HepG2 (cell line): Measurements from ENCODE around the gene METTL1. TPM values are rescaled to one million over a fixed set of nuclear protein-coding genes. Genes with fewer than 3 reads are reported as not detected.

ENCODE experiments used
- ATAC-seq: fragments of 200-7000 bp; cut with Tn5 transposase; 3 replicates; pipeline ENCODE4 v1.9.1; 2020; ENCODE audit warnings: mild to moderate bottlenecking, moderate library complexity
- BruUV-seq: library from RNA; stranded (reverse); fragments of 400-500 nt; replicated peaks from 2 replicates; lab custom pipeline; 2021; lab: Mats Ljungman, UMichigan
- CTCF ChIA-PET: fragments of 300-600 bp; formaldehyde crosslinking; extraction: SDS; loops from one replicate; lab custom pipeline; 2021; ENCODE audit warnings: low total read pairs, inconsistent platforms, low intra/inter-chr PET ratio; lab: Yijun Ruan, JAX
- POLR2A ChIA-PET: fragments of 350-600 bp; sonication (Branson Sonifier 250); formaldehyde crosslinking; loops from one replicate; lab custom pipeline; 2020; ENCODE audit warnings: antibody characterized with exemption, inconsistent platforms; lab: Yijun Ruan, JAX
- DNase-seq: peaks from one replicate; pipeline ENCODE4 v3.0.0-alpha.2; 2015; ENCODE audit warnings: low spot score
- FAIRE-seq: peaks from 3 replicates; lab custom pipeline; 2011; peaks lifted over from hg19 to GRCh38; lab: Jason Lieb, UNC
- H2AFZ ChIP-seq: one replicate; pipeline ENCODE4 v1.6.1; 2011; ENCODE audit warnings: low read length, inconsistent platforms
- H3K27ac ChIP-seq: fragments of 300-600 bp; 3 replicates; pipeline ENCODE4 v1.8.0; 2011; ENCODE audit warnings: mixed run types, mild to moderate bottlenecking, mixed read lengths, low read length, inconsistent platforms; ENCODE audit not compliant: insufficient read depth; ENCODE audit errors: extremely low read length
- H3K27me3 ChIP-seq, 2 experiments: fragments of 200-600 bp in 1 of 2; 2 replicates in 1 of 2; 3 replicates in 1 of 2; pipeline versions ENCODE4 v1.6.0 to v1.8.0; 2011; ENCODE audit warnings: low read length in 2 of 2, mild to moderate bottlenecking in 2 of 2, moderate library complexity in 2 of 2, inconsistent platforms in 1 of 2; ENCODE audit not compliant: insufficient read depth in 2 of 2, control insufficient read depth in 1 of 2
- H3K36me3 ChIP-seq, 2 experiments: fragments of 200-600 bp in 1 of 2; replicated peaks in 1 of 2; 2 replicates in 1 of 2; 3 replicates in 1 of 2; pipeline versions ENCODE4 v1.5.1 to v1.8.0; 2011; ENCODE audit warnings: low read length in 2 of 2, inconsistent platforms in 1 of 2; ENCODE audit not compliant: insufficient read depth in 2 of 2, control insufficient read depth in 1 of 2
- H3K4me1 ChIP-seq: 2 replicates; pipeline ENCODE4 v1.5.1; 2012; ENCODE audit warnings: low read length, inconsistent platforms; ENCODE audit not compliant: insufficient read depth
- H3K4me2 ChIP-seq: 2 replicates; pipeline ENCODE4 v1.6.0; 2011; ENCODE audit warnings: low read depth, low read length, inconsistent platforms
- H3K4me3 ChIP-seq, 3 experiments: fragments of 200-600 bp in 1 of 3; sonication (generic), shearing (Covaris generic) in 1 of 3; replicated peaks in 1 of 3; 2 replicates each; pipeline ENCODE4 v1.5.1; 2011 to 2016; ENCODE audit warnings: low read length in 3 of 3, inconsistent platforms in 2 of 3, low read depth in 2 of 3, mild to moderate bottlenecking in 2 of 3, control low read depth in 1 of 3, mixed read lengths in 1 of 3; ENCODE audit not compliant: insufficient read depth in 1 of 3
- H3K79me2 ChIP-seq: one replicate; pipeline ENCODE4 v1.6.1; 2011; ENCODE audit warnings: low read length, inconsistent platforms; ENCODE audit not compliant: insufficient read depth
- H3K9ac ChIP-seq: 2 replicates; pipeline ENCODE4 v1.6.0; 2011; ENCODE audit warnings: mild to moderate bottlenecking, low read depth, low read length, inconsistent platforms; ENCODE audit not compliant: insufficient read depth
- H3K9me3 ChIP-seq: 2 replicates; pipeline ENCODE4 v1.5.1; 2012; ENCODE audit warnings: mild to moderate bottlenecking, low read length
- H4K20me1 ChIP-seq: 2 replicates; pipeline ENCODE4 v1.6.0; 2011; ENCODE audit warnings: inconsistent platforms, mild to moderate bottlenecking, low read length, moderate library complexity; ENCODE audit not compliant: insufficient read depth
- FOXJ3 ChIP-seq: sonication (generic); formaldehyde crosslinking; IDR thresholded peaks from 2 replicates; pipeline ENCODE4 v1.4.0; 2020; ENCODE audit warnings: missing genetic modification reagents, mild to moderate bottlenecking, borderline replicate concordance
- HOXA3 ChIP-seq: sonication (generic); formaldehyde crosslinking; IDR thresholded peaks from 2 replicates; pipeline ENCODE4 v1.5.0; 2020; ENCODE audit warnings: missing genetic modification reagents
- MZF1 ChIP-seq: sonication (generic); formaldehyde crosslinking; IDR thresholded peaks from 2 replicates; pipeline ENCODE4 v1.8.1; 2023; ENCODE audit warnings: mild to moderate bottlenecking, missing genetic modification reagents, borderline replicate concordance
- PHF8 ChIP-seq: sonication (generic); formaldehyde crosslinking; IDR thresholded peaks from 2 replicates; pipeline ENCODE4 v1.5.0; 2020; ENCODE audit warnings: missing genetic modification reagents
- SATB2 ChIP-seq: sonication (generic); formaldehyde crosslinking; IDR thresholded peaks from 2 replicates; pipeline ENCODE4 v1.5.0; 2020; ENCODE audit warnings: missing genetic modification reagents
- SNAI1 ChIP-seq: sonication (generic); formaldehyde crosslinking; IDR thresholded peaks from 2 replicates; pipeline ENCODE4 v1.5.0; 2020; ENCODE audit warnings: mild to moderate bottlenecking, missing genetic modification reagents, borderline replicate concordance
- ZNF24 ChIP-seq: fragments of 450-650 bp; IDR thresholded peaks from 2 replicates; pipeline ENCODE4 v1.6.1; 2017; ENCODE audit warnings: antibody characterized with exemption, mild to moderate bottlenecking
- ZNF550 ChIP-seq: sonication (generic); formaldehyde crosslinking; IDR thresholded peaks from 2 replicates; pipeline ENCODE4 v1.4.0; 2020; ENCODE audit warnings: mild to moderate bottlenecking, missing genetic modification reagents, borderline replicate concordance
- ZNF768 ChIP-seq: sonication (generic); formaldehyde crosslinking; IDR thresholded peaks from 2 replicates; pipeline ENCODE4 v1.4.0; 2020; ENCODE audit warnings: missing genetic modification reagents
- ZNF788 ChIP-seq: sonication (generic); formaldehyde crosslinking; IDR thresholded peaks from 2 replicates; pipeline ENCODE4 v1.5.0; 2020; ENCODE audit warnings: mild to moderate bottlenecking, missing genetic modification reagents, borderline replicate concordance
- WGBS: methylation state at CpG from one replicate; pipeline ENCODE4 v1.1.6; 2017; ENCODE audit warnings: low lambda C conversion rate; 5-methylcytosine and 5-hydroxymethylcytosine counted together
- in situ Hi-C: cut with HindIII; loops from 2 replicates; pipeline ENCODE4 v1.10.0; 2017; ENCODE audit warnings: low pct_unique_long_range_greater_than_20kb; ENCODE audit not compliant: extremely low pct_ligation_motif_present
- intact Hi-C: fragments of 100-400 bp; cut with micrococcal nuclease; formaldehyde crosslinking; loops from one replicate; pipeline ENCODE4 v1.10.0; 2022; ENCODE audit not compliant: unreplicated experiment
- polyA plus RNA-seq, 8 experiments: library from polyadenylated mRNA; depleted of rRNA in 3 of 8; stranded (reverse) in 7 of 8; unstranded in 1 of 8; fragments of >200 nt; fragmentation: Illumina TruSeq in 4 of 8; extraction: Trizol in 4 of 8; gene quantifications; 2 replicates each; pipeline versions ENCODE4 v1.2.1 to v1.2.3, GENCODE V29; 2011 to 2016; ENCODE audit warnings: low read depth in 4 of 8, missing spikeins in 1 of 8, mixed read lengths in 1 of 8; ENCODE audit not compliant: insufficient read depth in 1 of 8
- total RNA-seq, 5 experiments: library from RNA; depleted of rRNA; stranded (reverse); fragments of >200 nt; fragmentation: Illumina TruSeq; extraction: Trizol; gene quantifications; 2 replicates each; pipeline ENCODE4 v1.2.3, GENCODE V29; 2016; ENCODE audit warnings: low read depth in 1 of 5

METTL1 gene
- total and polyA plus RNA-seq, 2 of the 13 experiments (the other 11 are each of a cell fraction or from before 2014, with no cell fraction given), result 34.7 to 36.9 TPM

GRCh38 chr12:57731411-57732080, 40.4 kb downstream of the METTL1 start:
- H2AFZ ChIP-seq, result no peak overlapping the region
- H3K9me3 ChIP-seq, result no peaks in the 10 kb centered on the region
- FAIRE-seq, result no peak
- no peaks in the 10 kb centered on the region for H3K79me2 ChIP-seq
- DNase-seq, result no peak
- peaks cover 24% of the 10 kb centered on the region for H3K4me1 ChIP-seq
- peaks cover 6 to 43% of the 10 kb centered on the region in 2 experiments for H3K27me3 ChIP-seq
- POLR2A ChIA-PET, result no interaction called here
- no peak overlapping the region for H3K9ac ChIP-seq
- TF ChIP-seq ZNF768 (CRISPR knock-in tag), result no peak
- no peak for TF ChIP-seq ZNF24
- no peak for TF ChIP-seq ZNF550 (CRISPR knock-in tag)
- TF ChIP-seq HOXA3 (CRISPR knock-in tag), result no peak
- no peak for TF ChIP-seq SNAI1 (CRISPR knock-in tag)
- no peak for TF ChIP-seq SATB2 (CRISPR knock-in tag)
- no peak for TF ChIP-seq FOXJ3 (CRISPR knock-in tag)
- no peak for TF ChIP-seq ZNF788 (CRISPR knock-in tag)
- no peak for TF ChIP-seq MZF1 (CRISPR knock-in tag)
- TF ChIP-seq PHF8, result no peak
- ATAC-seq, result no peak
- H3K27ac ChIP-seq, result no peak overlapping the region
- H3K36me3 ChIP-seq, result no peaks in the 10 kb centered on the region
- no peaks in the 10 kb centered on the region for H4K20me1 ChIP-seq
- WGBS, result 18% methylated on average over 18 of the region's 19 CpGs
- in situ Hi-C loops, result no loop called here
- H3K4me2 ChIP-seq, result no peak overlapping the region
- intact Hi-C loops, result no loop called here
- no peak overlapping the region for H3K4me3 ChIP-seq
- no TSS peak for BruUV-seq
- CTCF ChIA-PET, result no interaction called here
